ENCODE results near the gene DHFR2.
"Not testable (repeated sequence)": the region's sequence is repeated elsewhere in the genome, so short reads cannot be mapped to it uniquely, and the experiment has no call there.

Gene DHFR2

DNA sequence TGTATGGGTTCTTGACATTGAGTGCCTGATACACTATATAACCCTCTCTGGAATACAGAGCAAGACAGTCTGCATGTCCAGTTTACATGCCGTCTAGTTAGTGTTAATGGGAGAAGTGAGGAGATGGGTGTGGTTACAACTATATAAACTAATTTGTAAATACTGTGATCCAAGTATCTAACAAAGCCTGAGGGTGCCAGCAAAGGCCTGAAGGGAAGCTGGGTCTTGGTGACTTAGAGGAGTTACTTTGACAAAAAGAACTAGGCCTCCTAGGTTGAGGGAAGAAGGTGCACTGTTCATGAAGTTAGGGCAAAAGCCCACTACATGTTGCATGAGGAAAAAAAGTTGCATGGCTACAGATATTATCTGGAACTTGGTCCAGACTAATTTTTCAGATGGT, 2.4 kb upstream of the DHFR2 start:
- DNase-seq = no peak

DNA sequence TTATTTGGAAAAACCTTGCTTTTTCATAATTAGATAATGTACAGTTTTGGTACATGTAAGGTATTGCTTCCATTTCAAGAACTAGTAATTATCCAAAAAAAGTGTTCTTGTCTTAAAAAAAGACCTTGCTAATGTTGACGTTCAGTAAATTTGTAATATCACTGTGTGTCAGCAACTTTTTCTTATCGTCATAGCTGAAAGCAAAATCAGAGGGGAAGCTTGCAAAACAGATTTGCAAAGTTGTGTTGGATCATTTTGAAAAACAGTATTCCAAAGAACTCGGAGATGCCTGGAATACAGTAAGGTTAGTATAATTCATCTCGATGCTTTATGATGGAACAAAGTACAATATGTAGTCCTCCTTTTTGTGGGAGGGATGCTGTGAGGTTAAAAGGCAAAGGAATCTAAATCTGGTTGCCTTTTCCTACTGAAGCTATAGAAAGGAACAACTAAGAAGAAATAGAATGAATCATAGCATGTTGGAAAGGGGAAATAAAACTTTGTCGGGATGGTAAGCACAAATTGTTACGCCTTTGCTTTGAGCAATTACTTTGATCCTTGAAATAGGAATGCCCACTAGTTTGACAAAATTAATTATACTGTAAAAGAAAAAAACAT, 1.6 kb upstream of the DHFR2 start:
- DNase-seq = no peak

DNA sequence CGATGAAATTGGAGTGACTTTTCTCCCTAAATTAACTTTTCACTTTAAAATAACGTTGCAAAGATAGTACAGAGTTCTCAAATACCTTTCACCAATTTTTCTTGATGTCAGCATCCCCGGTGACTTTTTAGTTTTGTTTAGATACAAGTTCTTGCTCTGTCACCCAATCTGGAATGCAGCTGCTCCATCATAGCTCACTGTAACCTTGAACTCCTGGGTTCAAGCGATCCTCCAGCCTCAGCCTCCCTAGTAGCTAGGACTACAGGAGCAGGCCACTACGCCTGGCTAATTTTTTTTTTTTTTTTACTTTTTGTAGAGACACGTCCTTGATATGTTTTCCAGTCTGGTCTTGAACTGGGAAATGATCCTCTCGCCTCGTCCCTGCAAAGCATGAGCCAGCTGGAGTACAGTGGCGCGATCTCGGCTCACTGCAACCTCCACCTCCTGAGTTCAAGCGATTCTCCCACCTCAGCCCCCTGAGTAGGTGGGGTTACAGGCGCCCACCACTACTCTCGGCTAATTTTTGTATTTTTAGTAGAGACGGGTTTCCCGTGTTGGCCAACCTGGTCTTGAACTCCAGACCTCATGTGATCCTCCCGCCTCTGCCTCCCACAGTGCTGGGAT, 892 bp upstream of the DHFR2 start:
- DNase-seq = peak; percentile 27

DNA sequence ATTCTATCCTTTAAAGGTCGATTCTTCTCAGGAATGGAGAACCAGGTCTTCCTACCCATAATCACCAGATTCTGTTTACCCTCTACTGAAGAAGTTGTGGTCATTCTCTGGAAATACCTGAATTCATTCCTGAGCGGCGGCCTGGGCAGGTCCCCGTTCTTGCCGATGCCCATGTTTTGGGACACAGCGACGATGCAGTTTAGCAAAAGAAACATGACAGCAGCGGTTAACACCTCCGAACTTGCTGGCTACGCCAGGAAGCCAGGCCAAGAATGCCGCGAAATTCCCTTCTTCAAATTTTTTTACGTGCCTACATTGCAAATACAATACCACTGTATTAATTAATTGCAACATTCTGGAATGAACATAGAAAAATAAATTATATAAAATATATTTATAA, 1.4 kb downstream of the DHFR2 start:
- no peak for DNase-seq

DNA sequence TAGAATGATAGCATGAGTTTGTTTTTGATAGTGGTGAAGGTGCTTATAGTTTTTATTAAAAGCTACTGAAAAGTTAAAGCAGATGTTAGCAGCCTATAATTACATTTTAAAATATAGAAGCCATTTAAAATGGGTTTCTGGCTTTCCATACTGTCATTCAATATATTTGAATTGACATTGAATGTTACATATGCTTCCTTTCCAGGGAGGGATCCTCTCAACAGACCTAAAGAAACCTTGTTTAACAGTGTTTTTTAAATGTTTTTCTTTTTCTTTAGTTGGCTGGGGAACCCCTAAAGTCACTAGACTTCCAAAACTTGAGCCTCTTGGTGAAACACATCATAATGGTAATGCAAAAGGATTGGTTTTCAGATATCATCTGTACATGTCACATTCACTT, 12.2 kb downstream of the DHFR2 start:
- no peak for DNase-seq

DNA sequence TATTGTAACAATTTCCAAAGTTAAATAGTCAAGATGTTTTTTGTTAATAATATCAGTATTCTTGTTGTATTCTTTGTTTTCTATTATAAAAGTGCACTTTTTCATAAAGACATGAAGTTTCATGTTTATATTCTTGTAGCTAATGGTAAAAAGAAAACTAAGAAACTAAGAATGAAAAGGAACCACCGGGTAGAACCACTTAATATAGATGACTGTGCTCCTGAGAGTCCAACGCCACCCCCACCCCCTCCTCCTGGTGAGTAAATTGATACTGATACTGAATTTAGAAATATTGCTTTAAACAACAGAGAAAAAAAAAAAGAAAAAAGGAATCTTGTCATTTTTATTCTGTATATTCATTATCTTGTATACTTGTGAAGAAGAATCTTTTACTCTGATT, 13.4 kb downstream of the DHFR2 start:
- DNase-seq = no peak

DNA sequence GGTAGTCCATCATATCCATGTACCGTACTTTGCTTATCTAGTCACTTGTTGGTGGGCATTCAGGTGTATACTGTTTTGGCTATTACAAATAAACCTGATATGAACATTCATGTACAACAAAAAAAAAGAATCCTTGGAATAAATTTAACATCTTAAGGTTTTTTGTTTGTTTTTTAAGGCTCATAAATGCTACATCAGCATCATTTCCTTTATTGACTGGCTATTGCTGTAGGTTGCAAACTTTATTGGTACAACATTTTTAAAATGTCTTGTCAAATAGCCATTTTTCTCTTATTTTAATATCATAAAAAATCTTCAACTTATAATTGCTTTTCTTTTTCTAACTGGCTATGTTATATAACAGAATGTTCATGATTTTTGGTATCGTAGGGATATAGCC, 16.2 kb downstream of the DHFR2 start:
- DNase-seq = no peak

DNA sequence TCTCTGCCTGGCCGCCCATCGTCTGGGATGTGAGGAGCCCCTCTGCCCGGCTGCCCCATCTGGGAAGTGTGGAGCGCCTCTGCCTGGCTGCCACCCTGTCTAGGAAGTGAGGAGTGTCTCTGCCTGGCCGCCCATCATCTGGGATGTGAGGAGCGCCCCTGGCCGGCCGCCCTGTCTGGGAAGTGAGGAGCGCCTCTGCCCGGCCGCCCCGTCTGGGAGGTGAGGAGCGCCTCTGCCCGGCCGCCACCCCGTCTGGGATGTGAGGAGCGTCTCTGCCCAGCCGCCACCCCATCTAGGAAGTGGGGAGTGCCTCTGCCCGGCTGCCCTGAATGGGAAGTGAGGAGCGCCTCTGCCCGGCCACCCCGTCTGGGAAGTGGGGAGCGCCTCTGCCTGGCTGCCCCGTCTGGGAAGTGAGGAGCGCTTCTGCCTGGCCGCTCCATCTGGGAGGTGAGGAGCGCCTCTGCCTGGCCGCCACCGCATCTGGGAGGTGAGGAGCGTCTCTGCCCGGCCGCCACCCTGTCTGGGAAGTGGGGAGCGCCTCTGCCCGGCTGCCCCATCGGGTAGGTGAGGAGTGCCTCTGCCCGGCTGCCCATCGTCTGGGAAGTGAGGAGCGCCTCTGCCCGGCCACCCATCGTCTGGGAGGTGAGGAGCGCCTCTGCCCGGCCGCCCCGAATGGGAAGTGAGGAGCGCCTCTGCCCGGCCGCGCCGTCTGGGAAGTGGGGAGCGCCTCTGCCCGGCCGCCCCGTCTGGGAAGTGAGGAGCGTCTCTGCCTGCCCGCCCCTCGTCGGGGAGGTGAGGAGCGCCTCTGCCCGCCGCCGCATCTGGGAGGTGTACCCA, 18.4 kb downstream of the DHFR2 start:
- not testable (repeated sequence) for DNase-seq

DNA sequence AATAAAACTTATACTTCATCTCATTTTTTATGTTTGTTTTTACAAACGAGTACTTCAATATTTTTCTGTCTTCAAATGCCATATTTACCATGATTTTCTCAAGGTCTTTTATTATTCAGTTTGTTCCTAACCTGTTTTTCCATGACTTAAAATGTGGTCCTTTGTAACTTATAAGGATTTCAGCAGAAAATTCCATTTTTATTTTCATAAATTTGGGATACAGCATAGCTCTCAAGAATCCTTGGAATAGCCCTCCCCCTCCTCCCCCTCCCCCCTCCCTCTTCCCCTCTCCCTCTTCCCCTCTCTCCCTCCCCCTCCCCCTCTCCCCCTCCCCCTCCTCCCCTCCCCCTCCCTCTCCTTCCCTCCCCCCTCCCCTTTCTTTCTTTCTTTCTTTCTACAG, 19.4 kb downstream of the DHFR2 start:
- no peak for DNase-seq

DNA sequence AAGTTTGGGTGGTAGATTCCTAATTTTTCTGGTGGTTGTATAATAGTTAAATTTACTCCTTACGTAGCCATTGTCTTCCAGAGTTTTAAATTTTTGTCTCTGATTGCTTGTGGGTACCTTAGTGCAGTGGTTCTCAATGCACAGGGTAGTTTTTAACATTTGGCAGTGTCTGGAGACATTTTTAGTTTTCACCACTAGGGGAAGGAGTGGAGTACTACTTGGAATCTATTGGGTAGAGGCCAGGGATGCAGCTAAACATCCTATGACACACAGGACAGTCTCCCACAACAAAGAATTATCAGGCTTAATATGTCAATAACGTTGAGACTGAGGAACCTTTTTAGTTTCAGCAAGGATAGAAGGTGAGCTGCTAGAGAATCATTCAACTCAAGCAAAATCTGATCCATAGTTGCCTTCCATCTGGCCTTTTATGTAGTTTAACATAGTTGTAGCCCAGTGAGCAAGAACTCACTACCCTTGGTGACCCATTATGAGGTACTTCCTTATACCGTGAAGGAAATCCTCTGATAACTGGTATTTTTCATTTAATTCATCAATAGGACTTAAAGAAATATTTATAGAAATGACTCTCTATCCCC, 25.7 kb downstream of the DHFR2 start:
- DNase-seq = peak; percentile 59

DNA sequence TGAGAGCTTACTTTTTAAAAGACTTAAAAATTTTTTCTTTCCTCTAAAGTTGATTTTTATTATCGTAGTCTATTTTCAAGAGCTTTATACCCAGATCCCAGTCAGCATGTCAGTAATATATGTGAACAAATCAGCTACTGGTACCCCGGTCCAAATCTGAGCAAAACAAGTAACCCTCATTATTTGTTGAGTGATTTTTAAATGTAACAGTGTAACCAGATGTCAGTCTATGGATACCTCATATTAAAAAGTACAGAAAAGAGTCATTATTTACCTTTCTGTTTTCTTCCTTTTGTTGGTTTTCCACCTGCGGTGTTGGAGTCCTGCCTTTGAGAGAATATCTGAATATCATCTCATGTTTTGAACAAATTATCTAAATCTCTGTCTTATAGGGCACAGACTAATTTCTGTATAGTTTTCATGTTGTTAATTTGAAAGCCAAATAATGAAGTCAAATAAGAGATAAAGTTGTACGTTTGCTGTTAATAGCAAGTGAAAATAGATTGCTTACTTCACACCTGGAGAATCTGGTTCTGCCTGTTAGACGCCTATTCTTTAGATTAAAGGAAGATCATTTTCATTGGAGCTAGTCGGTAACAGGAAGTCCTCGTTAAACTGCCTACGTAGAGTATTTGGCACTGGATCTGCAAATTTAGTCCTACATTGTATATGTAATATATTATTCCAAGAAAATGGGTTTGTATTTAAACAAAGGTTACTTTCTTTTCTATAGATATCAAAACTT, 34.5 kb downstream of the DHFR2 start, which contains the start of gene STX19:
STX19 (minus strand) TSS at position 505 of the 745 bp plus-strand sequence. CDS start 13,328 bp downstream, outside the sequence.
- peak; percentile 91 for DNase-seq

DNA sequence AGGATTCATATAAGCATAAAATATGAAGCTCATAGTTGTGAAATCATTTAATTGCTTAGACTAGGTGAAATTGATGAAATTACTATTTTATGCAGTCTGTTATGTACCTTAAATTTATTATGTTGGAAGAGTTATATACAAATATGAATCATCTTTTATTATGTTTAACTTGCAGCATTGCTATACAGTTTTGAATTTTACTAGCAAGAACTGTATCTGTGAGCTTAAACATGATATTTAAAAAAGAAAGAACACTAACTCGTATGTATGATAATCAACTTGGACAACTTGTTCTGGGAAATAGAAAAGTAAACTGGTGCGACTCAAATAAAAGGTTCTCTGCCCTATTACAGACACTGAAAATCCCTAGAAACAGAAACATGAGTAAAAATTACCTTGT, 36.1 kb downstream of the DHFR2 start:
- no peak for DNase-seq

DNA sequence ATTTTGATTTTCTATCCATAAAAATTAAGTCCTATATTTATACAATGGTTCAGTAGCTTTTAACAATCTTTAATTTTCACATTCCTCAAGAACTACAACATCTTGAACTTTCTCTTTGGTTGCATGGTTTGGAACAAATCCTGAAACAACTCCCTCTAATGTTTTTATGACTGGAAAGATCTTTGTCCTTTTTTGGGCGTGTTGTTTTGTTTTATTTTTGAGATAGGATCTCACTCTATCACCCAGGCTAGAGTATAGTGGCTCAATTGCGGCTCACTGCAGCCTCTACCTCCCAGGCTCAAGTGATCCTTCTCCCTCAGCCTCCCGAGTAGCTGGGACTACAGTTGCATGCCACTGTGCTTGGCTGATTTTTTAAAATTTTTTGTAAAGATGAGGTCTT, 38.3 kb downstream of the DHFR2 start:
- DNase-seq = no peak

DNA sequence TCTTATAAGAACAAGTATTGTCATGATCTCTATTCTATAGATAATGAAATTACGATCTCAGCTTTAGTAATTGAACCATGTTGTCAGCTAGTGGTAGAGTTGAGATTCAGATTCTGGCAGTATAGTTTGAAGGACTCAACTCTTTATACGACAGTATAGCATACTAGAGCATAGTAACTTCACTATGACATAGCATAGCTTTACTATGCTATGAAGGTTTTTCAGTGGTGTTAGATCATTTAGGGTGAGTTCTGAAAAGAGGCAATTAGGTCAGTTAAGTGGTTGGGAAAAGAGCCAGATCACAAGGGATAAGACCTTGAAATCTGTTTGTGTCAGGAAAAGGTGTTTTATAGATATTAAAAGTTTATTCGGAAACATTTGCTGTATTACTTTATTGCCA, 42.4 kb downstream of the DHFR2 start:
- no peak for DNase-seq

DNA sequence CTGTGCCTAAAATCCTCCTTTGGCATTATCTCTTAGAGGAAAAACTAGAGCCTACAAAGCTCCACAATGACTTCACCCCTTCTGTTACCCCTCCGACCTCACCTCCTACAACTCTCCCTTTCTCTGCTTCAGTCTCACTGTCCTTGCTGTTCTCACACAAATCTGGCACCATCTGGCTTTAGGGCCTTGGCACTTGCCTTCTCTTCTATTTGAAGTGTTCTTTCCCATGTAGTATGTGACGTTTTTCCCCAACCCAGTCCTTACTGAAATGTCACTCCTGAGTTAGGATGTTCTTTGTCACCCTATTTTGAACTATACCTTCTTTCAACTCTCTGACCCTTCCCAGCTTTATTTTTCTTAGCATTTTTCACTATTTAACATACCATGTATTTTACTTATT, 43.1 kb downstream of the DHFR2 start:
- DNase-seq = no peak

DNA sequence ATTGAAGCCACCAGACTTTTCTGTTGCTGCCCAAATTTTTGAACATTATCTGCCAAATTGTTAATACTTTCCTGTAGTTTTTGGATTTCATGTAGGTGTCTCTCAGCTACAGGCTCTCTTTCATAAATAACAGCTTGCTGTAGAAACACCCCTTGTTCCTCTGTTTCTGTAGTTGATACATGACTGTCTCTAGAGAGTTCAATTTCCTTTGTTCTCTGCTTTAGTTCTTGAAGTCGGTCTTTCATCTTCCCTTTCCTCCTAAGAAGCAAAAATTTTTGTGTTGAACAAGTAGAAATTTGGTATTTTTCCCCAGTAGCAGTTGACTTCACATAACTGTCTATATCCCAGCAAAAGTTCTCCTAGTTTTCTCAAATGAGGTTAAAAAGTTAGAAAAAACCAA, 47.7 kb downstream of the DHFR2 start:
- no peak for DNase-seq

DNA sequence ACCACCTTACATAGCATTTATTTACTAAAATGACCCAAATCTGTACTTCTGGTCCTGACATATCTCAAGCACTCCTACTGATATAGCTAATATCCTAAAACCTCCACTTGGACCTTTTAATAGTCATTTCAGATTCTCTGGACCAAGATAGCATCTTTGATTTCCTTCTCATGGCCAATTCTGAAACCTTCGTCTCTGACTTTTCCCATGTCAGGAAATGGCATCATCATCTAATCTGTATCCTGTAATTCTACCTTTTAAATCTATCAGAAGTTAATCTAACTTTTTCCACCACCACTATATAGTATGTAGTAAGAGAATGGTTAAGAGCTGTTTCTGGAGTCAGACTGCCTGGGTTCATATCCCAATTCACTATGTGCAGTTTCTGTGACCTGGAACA, 50.5 kb downstream of the DHFR2 start:
- no peak for DNase-seq

DNA sequence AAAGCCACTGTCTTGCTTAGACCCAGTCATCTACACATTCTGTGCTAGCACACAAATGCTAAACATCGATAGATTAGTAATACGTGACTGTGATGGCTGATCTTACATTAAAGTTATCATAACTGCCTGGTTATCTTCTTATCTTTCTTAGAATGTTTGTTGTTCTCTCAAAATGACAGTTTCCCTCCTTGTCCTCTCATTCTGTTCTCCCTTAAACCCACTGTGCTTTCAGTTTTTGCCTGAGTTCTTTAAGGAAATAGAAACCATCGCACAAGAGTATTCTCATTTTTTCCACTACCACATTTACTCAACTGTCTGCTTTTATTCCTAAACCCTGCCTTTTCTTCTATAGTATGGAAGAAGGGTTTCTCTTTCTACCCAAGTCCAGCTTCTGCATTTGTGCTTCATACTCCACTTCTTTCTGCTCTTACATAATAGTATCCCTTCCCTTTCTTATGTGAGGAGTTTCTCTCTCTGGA, 51.4 kb downstream of the DHFR2 start:
- DNase-seq = no peak

DNA sequence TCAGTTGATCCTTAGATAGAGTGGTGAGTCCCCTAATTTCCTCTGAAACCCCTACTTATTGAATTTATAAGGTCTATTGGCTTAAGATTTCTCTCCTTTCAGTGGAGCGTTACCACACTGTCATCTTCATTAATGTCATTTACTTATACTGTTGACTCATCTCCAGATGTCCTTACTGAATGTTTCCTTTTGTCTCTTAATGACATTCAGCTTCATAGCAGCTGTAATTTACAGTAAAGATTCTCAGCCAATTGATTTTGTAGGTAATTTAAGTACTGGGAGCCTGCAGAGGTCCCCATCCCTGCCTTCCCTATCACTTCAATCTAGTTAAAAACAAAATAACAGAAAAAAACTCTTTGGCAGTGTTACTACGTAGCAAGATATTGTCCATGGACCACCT, 53.1 kb downstream of the DHFR2 start:
- DNase-seq = no peak

DNA sequence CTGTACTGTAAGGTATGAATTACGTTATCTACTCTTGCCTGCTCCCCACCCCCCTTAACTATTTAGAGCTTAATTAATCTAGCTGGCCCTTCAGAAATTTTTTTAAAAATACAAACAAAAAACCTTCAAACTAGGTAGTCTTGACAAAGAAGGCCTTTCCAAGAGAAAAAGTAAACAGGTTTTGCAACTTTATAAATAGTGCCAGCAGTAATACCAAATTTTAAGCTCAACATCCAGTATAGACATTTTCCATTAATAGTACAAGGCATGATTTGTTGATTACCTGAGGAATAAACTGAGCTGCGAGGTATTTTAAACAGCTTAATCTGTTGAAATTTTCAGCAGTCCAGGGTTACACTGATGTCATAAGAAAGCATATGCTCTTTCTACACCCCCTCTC, 54.5 kb downstream of the DHFR2 start:
- no peak for DNase-seq

Measured in DMS53 (cell line).